Uterus (tissue), 2 donors: ENCODE results near the gene REV3L.

Experiments
- POLR2A ChIP-seq, 2 donors: fragments of 450-650 bp; IDR thresholded peaks; one replicate each; pipeline ENCODE4 v1.6.1; 2016; ENCODE audit warnings: antibody characterized with exemption in 2 of 2, mild to moderate bottlenecking in 1 of 2, moderate library complexity in 1 of 2
- TF ChIP-seq, protein P1 (sequence below), 4 experiments: fragments of 200-600 bp in 2 of 4; fragments of 450-650 bp in 2 of 4; sonication (generic) in 2 of 4; IDR thresholded peaks; one replicate each; pipeline ENCODE4 v1.5.1; 2016 to 2019; ENCODE audit warnings: antibody characterized with exemption in 4 of 4, mild to moderate bottlenecking in 2 of 4, moderate library complexity in 1 of 4

DNA sequence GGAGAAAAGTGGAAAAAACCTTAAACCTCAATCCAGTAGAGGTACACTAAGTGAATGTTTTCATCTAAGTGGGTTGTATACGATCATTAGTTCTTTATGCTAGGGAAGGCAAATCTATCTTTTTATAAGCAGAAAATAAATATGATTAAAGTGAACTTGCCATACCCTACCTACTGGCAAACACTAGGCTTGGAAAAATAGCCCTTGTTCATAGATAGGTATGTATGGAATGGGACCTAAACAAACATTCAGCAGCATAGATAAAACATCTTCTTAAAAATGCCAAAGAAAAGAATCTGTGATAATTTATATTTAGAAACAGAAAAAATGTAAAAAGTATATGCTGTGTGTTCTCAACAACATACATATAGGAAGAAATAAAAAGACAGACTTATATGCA lies 18.8 kb downstream of the REV3L start:
- TF ChIP-seq, protein P1, sequence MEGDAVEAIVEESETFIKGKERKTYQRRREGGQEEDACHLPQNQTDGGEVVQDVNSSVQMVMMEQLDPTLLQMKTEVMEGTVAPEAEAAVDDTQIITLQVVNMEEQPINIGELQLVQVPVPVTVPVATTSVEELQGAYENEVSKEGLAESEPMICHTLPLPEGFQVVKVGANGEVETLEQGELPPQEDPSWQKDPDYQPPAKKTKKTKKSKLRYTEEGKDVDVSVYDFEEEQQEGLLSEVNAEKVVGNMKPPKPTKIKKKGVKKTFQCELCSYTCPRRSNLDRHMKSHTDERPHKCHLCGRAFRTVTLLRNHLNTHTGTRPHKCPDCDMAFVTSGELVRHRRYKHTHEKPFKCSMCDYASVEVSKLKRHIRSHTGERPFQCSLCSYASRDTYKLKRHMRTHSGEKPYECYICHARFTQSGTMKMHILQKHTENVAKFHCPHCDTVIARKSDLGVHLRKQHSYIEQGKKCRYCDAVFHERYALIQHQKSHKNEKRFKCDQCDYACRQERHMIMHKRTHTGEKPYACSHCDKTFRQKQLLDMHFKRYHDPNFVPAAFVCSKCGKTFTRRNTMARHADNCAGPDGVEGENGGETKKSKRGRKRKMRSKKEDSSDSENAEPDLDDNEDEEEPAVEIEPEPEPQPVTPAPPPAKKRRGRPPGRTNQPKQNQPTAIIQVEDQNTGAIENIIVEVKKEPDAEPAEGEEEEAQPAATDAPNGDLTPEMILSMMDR (IDR thresholded peaks at IDR 0.05), result no peak
- no peak for TF ChIP-seq POLR2A (IDR thresholded peaks at IDR 0.05)
